ENCODE measurements around the gene EIF2D.
A peak's percentile ranks its signal among the peaks of the same experiment; 100 is the strongest.
"Not testable (repeated sequence)": the region's sequence is repeated elsewhere in the genome, so short reads cannot be mapped to it uniquely, and the experiment has no call there.

The EIF2D gene

GRCh38 chr1:206612129-206612876 lies at the start of gene EIF2D:
TSS of gene EIF2D (minus strand) at chr1:206612465. CDS start at chr1:206612342, 123 bp downstream.
- DNase-seq = peak; percentile 52

- no peak for DNase-seq
These were observed 49.0 kb upstream of the EIF2D start for GRCh38 chr1:206661161-206661820.

GRCh38 chr1:206660136-206660535 lies 47.9 kb upstream of the EIF2D start:
- DNase-seq = no peak

GRCh38 chr1:206658981-206659273 lies 46.7 kb upstream of the EIF2D start:
- DNase-seq = no peak

- no peak for DNase-seq
These were observed 46.2 kb upstream of the EIF2D start for GRCh38 chr1:206658264-206658980.

GRCh38 chr1:206657751-206658150 lies 45.5 kb upstream of the EIF2D start:
- no peak for DNase-seq

- DNase-seq = no peak
These were observed 44.7 kb upstream of the EIF2D start for GRCh38 chr1:206656936-206657335.

- no peak for DNase-seq
These were observed 43.2 kb upstream of the EIF2D start for GRCh38 chr1:206655471-206655882.

GRCh38 chr1:206654828-206655227 lies 42.6 kb upstream of the EIF2D start:
- DNase-seq = no peak

GRCh38 chr1:206653715-206654459 lies 41.6 kb upstream of the EIF2D start:
- no peak for DNase-seq

GRCh38 chr1:206651958-206652890 lies 40.0 kb upstream of the EIF2D start:
- no peak for DNase-seq

GRCh38 chr1:206651014-206651413 lies 38.7 kb upstream of the EIF2D start:
- no peak for DNase-seq

GRCh38 chr1:206649261-206649921 lies 37.1 kb upstream of the EIF2D start:
- no peak for DNase-seq

- no peak for DNase-seq
These were observed 35.0 kb upstream of the EIF2D start for GRCh38 chr1:206647224-206647623.

- DNase-seq = no peak
These were observed 34.2 kb upstream of the EIF2D start for GRCh38 chr1:206646504-206646903.

- no peak for DNase-seq
These were observed 30.9 kb upstream of the EIF2D start for GRCh38 chr1:206643118-206643698.

- DNase-seq = not testable (repeated sequence)
These were observed 29.8 kb upstream of the EIF2D start for GRCh38 chr1:206642074-206642473.

- no peak for DNase-seq
These were observed 25.3 kb upstream of the EIF2D start for GRCh38 chr1:206637605-206638004.

GRCh38 chr1:206636671-206637070 lies 24.4 kb upstream of the EIF2D start:
- no peak for DNase-seq

GRCh38 chr1:206635978-206636345 lies 23.7 kb upstream of the EIF2D start:
- DNase-seq = no peak

Data from SIG-M5 (cell line).